GM21619 (cell line): Measurements from ENCODE around the gene ADNP2.

ENCODE experiments used
- ATAC-seq: cut with Tn5 transposase; IDR thresholded peaks from one replicate; pipeline ENCODE4 v1.9.1; 2021; ENCODE audit not compliant: unreplicated experiment

The ADNP2 gene

GRCh38 chr18:80189531-80189865 lies 80.4 kb downstream of the ADNP2 start:
- no peak for ATAC-seq
